ENCODE results near the gene MFSD2B. TPM values are rescaled to one million over a fixed set of nuclear protein-coding genes. Genes with fewer than 3 reads are reported as not detected.
"Not testable (repeated sequence)": the region's sequence is repeated elsewhere in the genome, so short reads cannot be mapped to it uniquely, and the experiment has no call there.

Gene MFSD2B
- total RNA-seq, 1 donor from 2014 or later, result 0.23 TPM

- DNase-seq (ENCODE audit: low spot score), result no peak
Observed at GRCh38 chr2:24019729-24020128, 9.8 kb downstream of the MFSD2B start.

DNA sequence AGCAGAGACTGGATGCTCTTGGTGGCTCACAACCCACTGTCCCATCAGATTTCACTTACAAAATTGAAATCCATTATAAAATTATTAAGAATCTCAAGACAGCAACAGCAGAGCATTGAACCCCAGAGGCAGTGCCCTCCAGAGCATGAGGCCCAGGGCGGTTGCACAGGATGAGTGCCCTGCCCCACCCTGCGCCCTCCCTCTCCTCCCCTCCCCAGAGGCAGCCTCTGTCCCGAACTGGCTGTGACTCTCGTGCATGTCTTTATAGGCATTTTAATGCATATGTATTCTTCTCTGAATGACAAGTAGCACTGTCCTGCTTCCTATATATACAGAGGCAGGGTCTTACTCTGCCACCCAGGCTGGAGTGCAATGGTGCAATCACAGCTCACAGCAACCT lies 10.4 kb downstream of the MFSD2B start:
- DNase-seq (ENCODE audit: low spot score), result no peak

GRCh38 chr2:24021122-24021998 lies 11.5 kb downstream of the MFSD2B start:
- no peak for DNase-seq (ENCODE audit: low spot score)

GRCh38 chr2:24022324-24022974 lies 12.6 kb downstream of the MFSD2B start:
- no peak for DNase-seq (ENCODE audit: low spot score)

DNA sequence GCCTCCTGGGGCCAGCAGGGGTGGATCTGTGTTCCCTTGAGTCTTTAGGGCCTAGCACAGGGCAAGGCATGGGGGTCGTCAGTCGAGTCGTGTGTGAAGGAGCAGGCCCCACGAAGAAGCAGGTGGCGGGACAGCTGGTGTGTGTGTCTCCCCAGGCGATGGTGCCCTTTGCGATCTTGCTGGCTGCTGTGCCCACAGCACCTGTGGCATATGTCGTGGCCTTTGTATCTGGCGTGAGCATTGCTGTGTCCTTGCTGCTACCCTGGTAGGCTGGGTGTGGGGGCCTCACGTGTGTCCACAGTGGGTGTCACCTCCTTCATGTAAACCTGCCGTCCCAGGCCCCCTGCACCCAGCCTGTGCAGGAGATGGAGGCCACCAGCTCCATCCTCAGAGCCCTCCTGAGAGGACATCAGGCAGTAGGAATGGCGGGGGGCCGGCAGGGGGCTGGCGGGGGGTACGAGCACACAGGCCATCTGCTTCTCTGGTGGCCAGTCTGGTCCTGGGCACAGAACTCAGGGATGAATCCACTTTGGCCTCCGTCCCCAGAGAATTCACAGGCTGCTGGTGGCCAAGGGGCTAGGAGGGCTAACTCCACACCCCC lies 13.2 kb downstream of the MFSD2B start:
- no peak for DNase-seq (ENCODE audit: low spot score)

DNA sequence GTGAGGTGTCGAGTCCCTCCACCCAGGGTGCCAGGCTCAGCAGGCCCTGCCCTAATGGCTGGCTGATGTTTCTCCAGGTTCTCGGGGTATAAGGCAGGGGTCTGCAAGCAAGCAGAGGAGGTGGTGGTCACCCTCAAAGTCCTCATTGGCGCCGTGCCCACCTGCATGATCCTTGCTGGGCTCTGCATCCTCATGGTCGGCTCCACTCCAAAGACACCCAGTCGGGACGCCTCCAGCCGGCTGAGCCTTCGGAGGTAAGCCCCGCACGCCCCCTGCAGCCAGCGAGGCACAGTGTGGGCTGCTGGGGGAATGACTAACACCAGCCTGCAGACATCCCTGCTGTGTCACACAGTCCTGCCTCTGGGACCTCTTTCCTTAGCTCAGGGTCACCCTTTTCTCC lies 14.1 kb downstream of the MFSD2B start:
- no peak for DNase-seq (ENCODE audit: low spot score)

GRCh38 chr2:24024996-24025663 lies 15.2 kb downstream of the MFSD2B start:
- DNase-seq (ENCODE audit: low spot score), result no peak

GRCh38 chr2:24026233-24026632 lies 16.3 kb downstream of the MFSD2B start:
- DNase-seq (ENCODE audit: low spot score), result no peak

GRCh38 chr2:24038786-24039499 lies 29.1 kb downstream of the MFSD2B start:
- no peak for DNase-seq (ENCODE audit: low spot score)

- DNase-seq (ENCODE audit: low spot score), result no peak
Observed at GRCh38 chr2:24040511-24040910, 30.6 kb downstream of the MFSD2B start.

DNA sequence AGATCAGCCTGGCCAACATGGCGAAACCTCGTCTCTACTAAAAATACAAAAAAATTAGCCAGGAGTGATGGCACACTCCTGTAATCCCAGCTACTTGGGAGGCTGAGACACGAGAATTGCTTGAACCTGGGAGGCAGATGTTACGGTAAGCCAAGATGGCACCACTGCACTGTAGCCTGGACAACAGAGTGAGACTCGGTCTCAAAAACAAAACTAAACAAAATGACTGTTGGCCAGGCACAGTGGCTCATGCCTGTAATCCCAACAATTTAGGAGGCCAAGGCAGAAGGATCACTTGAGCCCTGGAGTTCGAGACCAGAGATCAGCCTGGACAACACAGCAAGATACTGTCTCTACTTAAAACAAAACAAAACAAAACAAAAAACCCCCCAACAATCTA lies 33.2 kb downstream of the MFSD2B start:
- DNase-seq (ENCODE audit: low spot score), result not testable (repeated sequence)

DNA sequence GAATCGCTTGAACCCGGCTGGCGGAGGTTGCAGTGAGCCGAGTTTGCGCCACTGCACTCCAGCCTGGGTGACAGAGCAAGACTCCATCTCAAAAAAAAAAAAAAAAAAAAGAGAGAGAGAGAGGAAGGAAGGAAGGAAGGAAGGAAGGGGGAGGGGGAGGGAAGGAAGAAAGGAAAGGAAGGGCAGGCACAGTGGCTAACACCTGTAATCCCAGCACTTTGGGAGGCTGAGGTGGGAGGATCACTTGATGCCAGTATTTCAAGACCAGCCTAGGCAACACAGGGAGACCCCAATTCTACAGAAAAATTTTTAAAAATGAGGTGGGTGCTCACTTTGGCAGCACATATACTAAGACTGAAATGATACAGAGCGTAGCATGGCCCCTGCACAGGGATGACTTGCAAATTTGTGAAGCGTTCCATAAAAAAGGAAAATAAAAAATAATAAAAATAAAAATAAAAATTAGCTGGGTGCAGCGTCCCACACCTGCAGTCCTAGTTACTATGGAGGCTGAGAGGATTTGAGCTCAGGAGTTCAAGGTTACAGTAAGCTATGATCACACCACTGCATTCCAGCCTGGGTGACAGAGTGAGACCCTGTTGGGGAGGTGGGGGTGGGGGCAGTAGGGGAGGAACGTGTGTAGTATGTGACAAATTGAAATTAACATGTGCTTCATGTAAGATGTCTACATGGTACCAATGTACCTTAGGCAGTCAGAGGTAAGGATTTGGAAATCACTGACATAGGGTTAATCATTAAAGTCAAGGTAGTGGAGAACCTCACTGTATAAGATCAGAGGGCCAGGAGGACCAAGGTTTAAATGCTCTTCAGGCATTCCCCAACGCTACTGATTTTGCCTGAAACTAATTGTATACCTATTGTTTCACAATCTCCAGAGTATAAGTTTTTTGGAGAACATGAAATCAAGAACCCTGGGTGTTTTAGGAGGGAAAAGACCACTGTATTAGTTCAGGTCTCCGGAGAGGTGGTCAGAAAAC lies 35.9 kb downstream of the MFSD2B start:
- no peak for DNase-seq (ENCODE audit: low spot score)

- no peak for DNase-seq (ENCODE audit: low spot score)
Observed at GRCh38 chr2:24046599-24046929, 36.7 kb downstream of the MFSD2B start.

DNA sequence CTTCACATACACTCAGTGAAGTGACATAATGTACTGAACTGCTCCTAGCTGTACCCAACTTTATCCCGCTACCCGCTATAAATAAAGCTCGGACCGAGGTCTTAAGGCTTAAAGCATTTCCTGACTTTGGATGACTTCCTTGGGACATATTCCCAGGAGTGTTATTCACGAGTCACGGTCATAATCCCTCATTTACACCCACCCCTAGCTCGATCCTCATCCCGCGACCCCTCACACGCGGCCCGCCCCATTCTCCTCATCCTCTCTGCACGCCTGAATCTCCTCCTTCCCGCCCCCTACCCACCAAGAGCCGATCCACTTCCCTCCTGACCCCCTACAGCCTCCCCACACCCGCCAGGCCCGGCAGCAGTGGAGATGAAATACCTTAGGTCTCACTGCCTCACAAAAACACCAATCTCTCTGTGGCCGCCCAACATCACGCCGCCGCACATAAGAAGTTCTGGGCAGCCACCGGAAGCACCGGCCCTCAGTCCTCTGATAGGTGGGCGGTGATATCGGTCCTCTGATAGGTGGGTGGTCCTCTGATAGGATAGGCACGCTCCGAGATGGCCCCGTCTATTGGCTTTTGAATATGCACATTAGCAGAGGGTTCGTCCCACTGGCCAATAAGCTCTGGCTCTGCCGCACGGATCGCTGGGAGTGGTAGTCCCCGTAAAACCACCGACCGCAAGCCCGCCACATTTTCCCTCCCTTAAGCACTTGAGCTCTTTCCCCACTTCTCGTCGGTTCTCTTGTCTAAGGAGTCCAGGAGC lies 37.2 kb downstream of the MFSD2B start, which contains the start of gene WDCP:
WDCP (minus strand) TSS at position 462 of the 773 bp plus-strand sequence. CDS start 7,897 bp downstream, outside the sequence.
- DNase-seq (ENCODE audit: low spot score), result peak; percentile 97

DNA sequence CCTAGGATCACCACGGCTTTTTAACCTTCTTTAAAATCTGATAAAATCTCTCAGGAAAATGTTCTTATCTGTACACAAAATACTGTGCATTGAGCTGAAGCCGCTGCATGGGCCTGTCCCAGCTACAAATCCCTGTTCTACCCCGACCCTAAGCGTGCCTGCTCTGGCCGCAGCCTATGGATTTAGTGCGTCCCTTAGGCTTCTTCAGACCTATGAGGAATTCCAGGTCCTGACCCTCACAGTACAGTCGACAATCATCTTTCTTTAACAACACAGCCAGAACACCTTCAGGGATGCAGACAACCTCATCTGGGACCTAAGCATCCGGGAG lies 37.8 kb downstream of the MFSD2B start:
- DNase-seq (ENCODE audit: low spot score), result no peak

- no peak for DNase-seq (ENCODE audit: low spot score)
Observed at GRCh38 chr2:24048769-24049484, 39.0 kb downstream of the MFSD2B start.

GRCh38 chr2:24049485-24050021 lies 39.7 kb downstream of the MFSD2B start, which contains the start of gene FKBP1B:
Gene FKBP1B (plus strand): TSS chr2:24049741. CDS start chr2:24049850, 109 bp downstream.
- peak; percentile 18 for DNase-seq (ENCODE audit: low spot score)

All from mucosa of gallbladder (tissue), 1 donor.